Measurements from ENCODE around the gene GGA2. TPM values are rescaled to one million over a fixed set of nuclear protein-coding genes. Genes with fewer than 3 reads are reported as not detected.

The GGA2 gene
- total RNA-seq, 3 donors from 2014 or later, result 66.0 to 82.9 (median 70.0) TPM

GRCh38 chr16:23504076-23504452, 6.2 kb downstream of the GGA2 start:
- Mint-ChIP-seq H3K27me3 (ENCODE audit: low read depth) (no peaks in the 10 kb centered on the region), H3K9me3 (no peaks in the 10 kb centered on the region), H3K36me3 (ENCODE audit: insufficient read depth) (peaks cover 14% of the 10 kb centered on the region), H3K4me3 (no peak overlapping the region), H3K4me1 (ENCODE audit: low read depth) (peaks cover 82% of the 10 kb centered on the region)
- no peak for DNase-seq
- ATAC-seq, result no peak

GRCh38 chr16:23502466-23502865, 7.8 kb downstream of the GGA2 start:
- Mint-ChIP-seq H3K9me3 (no peaks in the 10 kb centered on the region), H3K27me3 (ENCODE audit: low read depth) (no peaks in the 10 kb centered on the region), H3K4me3 (no peak overlapping the region), H3K4me1 (ENCODE audit: low read depth) (peaks cover 78% of the 10 kb centered on the region), H3K36me3 (ENCODE audit: insufficient read depth) (peaks cover 6% of the 10 kb centered on the region)
- ATAC-seq, result no peak
- DNase-seq, result no peak

- Mint-ChIP-seq H3K4me3 (no peak overlapping the region), H3K36me3 (ENCODE audit: insufficient read depth) (peaks cover 7% of the 10 kb centered on the region)
Observed at GRCh38 chr16:23501291-23501690, 9.0 kb downstream of the GGA2 start.

GRCh38 chr16:23500862-23501225, 9.4 kb downstream of the GGA2 start:
- DNase-seq (no peak), ATAC-seq (no peak)
- Mint-ChIP-seq H3K27me3 (ENCODE audit: low read depth) (no peaks in the 10 kb centered on the region), H3K4me1 (ENCODE audit: low read depth) (peaks cover 68% of the 10 kb centered on the region), H3K9me3 (no peaks in the 10 kb centered on the region), H3K4me3 (no peak overlapping the region), H3K36me3 (ENCODE audit: insufficient read depth) (peaks cover 7% of the 10 kb centered on the region)

More at GRCh38 chr16:23501291-23501690, 9.0 kb downstream of the GGA2 start:
- ATAC-seq (no peak), DNase-seq (no peak)
- Mint-ChIP-seq H3K27me3 (ENCODE audit: low read depth) (no peaks in the 10 kb centered on the region), H3K4me1 (ENCODE audit: low read depth) (peaks cover 73% of the 10 kb centered on the region), H3K9me3 (no peaks in the 10 kb centered on the region)

- Mint-ChIP-seq H3K4me1 (ENCODE audit: low read depth) (peaks cover 66% of the 10 kb centered on the region), H3K36me3 (ENCODE audit: insufficient read depth) (peaks cover 7% of the 10 kb centered on the region), H3K4me3 (no peak overlapping the region), H3K9me3 (no peaks in the 10 kb centered on the region), H3K27me3 (ENCODE audit: low read depth) (no peaks in the 10 kb centered on the region)
- ATAC-seq (no peak), DNase-seq (no peak)
Observed at GRCh38 chr16:23500212-23500861, 10.0 kb downstream of the GGA2 start.

- peaks cover 61% of the 10 kb centered on the region for H3K4me1 Mint-ChIP-seq (ENCODE audit: low read depth)
- DNase-seq, result no peak
- no peak overlapping the region for H3K4me3 Mint-ChIP-seq
- no peaks in the 10 kb centered on the region for H3K9me3 Mint-ChIP-seq
- no peaks in the 10 kb centered on the region for H3K27me3 Mint-ChIP-seq (ENCODE audit: low read depth)
- ATAC-seq, result no peak
- H3K36me3 Mint-ChIP-seq (ENCODE audit: insufficient read depth), result peaks cover 10% of the 10 kb centered on the region
Observed at GRCh38 chr16:23499801-23500200, 10.5 kb downstream of the GGA2 start.

GRCh38 chr16:23498863-23499262, 11.4 kb downstream of the GGA2 start:
- DNase-seq (no peak), ATAC-seq (no peak)
- H3K27me3 Mint-ChIP-seq (ENCODE audit: low read depth), result no peaks in the 10 kb centered on the region
- H3K4me1 Mint-ChIP-seq (ENCODE audit: low read depth), result peaks cover 51% of the 10 kb centered on the region
- no peaks in the 10 kb centered on the region for H3K9me3 Mint-ChIP-seq
- peaks cover 12% of the 10 kb centered on the region for H3K36me3 Mint-ChIP-seq (ENCODE audit: insufficient read depth)
- no peak overlapping the region for H3K4me3 Mint-ChIP-seq

- no peaks in the 10 kb centered on the region for H3K9me3 Mint-ChIP-seq
- DNase-seq, result no peak
- no peaks in the 10 kb centered on the region for H3K27me3 Mint-ChIP-seq (ENCODE audit: low read depth)
- peaks cover 42% of the 10 kb centered on the region for H3K4me1 Mint-ChIP-seq (ENCODE audit: low read depth)
- no peak overlapping the region for H3K4me3 Mint-ChIP-seq
- H3K36me3 Mint-ChIP-seq (ENCODE audit: insufficient read depth), result peaks cover 19% of the 10 kb centered on the region
- ATAC-seq, result no peak
Observed at GRCh38 chr16:23497543-23497868, 12.8 kb downstream of the GGA2 start.

- DNase-seq, result no peak
- ATAC-seq, result no peak
Observed at GRCh38 chr16:23496821-23497542, 13.3 kb downstream of the GGA2 start.

GRCh38 chr16:23495671-23496070, 14.6 kb downstream of the GGA2 start:
- no peak overlapping the region for H3K4me3 Mint-ChIP-seq
- no peak for ATAC-seq
- peaks cover 25% of the 10 kb centered on the region for H3K36me3 Mint-ChIP-seq (ENCODE audit: insufficient read depth)
- no peak for DNase-seq
- H3K27me3 Mint-ChIP-seq (ENCODE audit: low read depth), result no peaks in the 10 kb centered on the region
- H3K9me3 Mint-ChIP-seq, result no peaks in the 10 kb centered on the region
- peaks cover 28% of the 10 kb centered on the region for H3K4me1 Mint-ChIP-seq (ENCODE audit: low read depth)

More at GRCh38 chr16:23496821-23497542, 13.3 kb downstream of the GGA2 start:
- H3K36me3 Mint-ChIP-seq (ENCODE audit: insufficient read depth), result peaks cover 22% of the 10 kb centered on the region
- H3K27me3 Mint-ChIP-seq (ENCODE audit: low read depth), result no peaks in the 10 kb centered on the region
- peaks cover 37% of the 10 kb centered on the region for H3K4me1 Mint-ChIP-seq (ENCODE audit: low read depth)
- H3K4me3 Mint-ChIP-seq, result no peak overlapping the region
- no peaks in the 10 kb centered on the region for H3K9me3 Mint-ChIP-seq

GRCh38 chr16:23494188-23494587, 16.1 kb downstream of the GGA2 start:
- no peak for DNase-seq
- Mint-ChIP-seq H3K27me3 (ENCODE audit: low read depth) (no peaks in the 10 kb centered on the region), H3K36me3 (ENCODE audit: insufficient read depth) (peaks cover 35% of the 10 kb centered on the region), H3K4me3 (no peak overlapping the region), H3K4me1 (ENCODE audit: low read depth) (peaks cover 17% of the 10 kb centered on the region), H3K9me3 (no peaks in the 10 kb centered on the region)
- ATAC-seq, result no peak

GRCh38 chr16:23491490-23492391, 18.6 kb downstream of the GGA2 start:
- Mint-ChIP-seq H3K4me3 (no peak overlapping the region), H3K36me3 (ENCODE audit: insufficient read depth) (peaks cover 33% of the 10 kb centered on the region), H3K9me3 (no peaks in the 10 kb centered on the region), H3K4me1 (ENCODE audit: low read depth) (peaks cover 1% of the 10 kb centered on the region), H3K27me3 (ENCODE audit: low read depth) (no peaks in the 10 kb centered on the region)
- no peak for DNase-seq
- ATAC-seq, result no peak

- Mint-ChIP-seq H3K4me1 (ENCODE audit: low read depth) (peaks cover 4% of the 10 kb centered on the region), H3K9me3 (no peaks in the 10 kb centered on the region), H3K4me3 (no peak overlapping the region), H3K27me3 (ENCODE audit: low read depth) (no peaks in the 10 kb centered on the region), H3K36me3 (ENCODE audit: insufficient read depth) (peaks cover 38% of the 10 kb centered on the region)
- ATAC-seq (no peak), DNase-seq (no peak)
Observed at GRCh38 chr16:23486480-23486879, 23.8 kb downstream of the GGA2 start.

- H3K36me3 Mint-ChIP-seq (ENCODE audit: insufficient read depth), result peaks cover 36% of the 10 kb centered on the region
Observed at GRCh38 chr16:23485841-23486240, 24.5 kb downstream of the GGA2 start.

More at GRCh38 chr16:23485841-23486240, 24.5 kb downstream of the GGA2 start:
- no peaks in the 10 kb centered on the region for H3K27me3 Mint-ChIP-seq (ENCODE audit: low read depth)
- H3K9me3 Mint-ChIP-seq, result no peaks in the 10 kb centered on the region
- no peak for DNase-seq
- ATAC-seq, result no peak
- H3K4me1 Mint-ChIP-seq (ENCODE audit: low read depth), result peaks cover 4% of the 10 kb centered on the region
- H3K4me3 Mint-ChIP-seq, result no peak overlapping the region

All from activated T-cell treated with anti-CD3 and anti-CD28 coated beads, Interleukin-2, amount 50 U/mL, for 4 hours (primary cell).